Retina (tissue), 1 donor: Measurements from ENCODE around the gene ABI2.
A peak's percentile ranks its signal among the peaks of the same experiment; 100 is the strongest.
"Not testable (repeated sequence)": the region's sequence is repeated elsewhere in the genome, so short reads cannot be mapped to it uniquely, and the experiment has no call there.

Experiments used
- DNase-seq: peaks from one replicate; pipeline ENCODE4 v3.0.0-alpha.2; 2016

The ABI2 gene

DNA sequence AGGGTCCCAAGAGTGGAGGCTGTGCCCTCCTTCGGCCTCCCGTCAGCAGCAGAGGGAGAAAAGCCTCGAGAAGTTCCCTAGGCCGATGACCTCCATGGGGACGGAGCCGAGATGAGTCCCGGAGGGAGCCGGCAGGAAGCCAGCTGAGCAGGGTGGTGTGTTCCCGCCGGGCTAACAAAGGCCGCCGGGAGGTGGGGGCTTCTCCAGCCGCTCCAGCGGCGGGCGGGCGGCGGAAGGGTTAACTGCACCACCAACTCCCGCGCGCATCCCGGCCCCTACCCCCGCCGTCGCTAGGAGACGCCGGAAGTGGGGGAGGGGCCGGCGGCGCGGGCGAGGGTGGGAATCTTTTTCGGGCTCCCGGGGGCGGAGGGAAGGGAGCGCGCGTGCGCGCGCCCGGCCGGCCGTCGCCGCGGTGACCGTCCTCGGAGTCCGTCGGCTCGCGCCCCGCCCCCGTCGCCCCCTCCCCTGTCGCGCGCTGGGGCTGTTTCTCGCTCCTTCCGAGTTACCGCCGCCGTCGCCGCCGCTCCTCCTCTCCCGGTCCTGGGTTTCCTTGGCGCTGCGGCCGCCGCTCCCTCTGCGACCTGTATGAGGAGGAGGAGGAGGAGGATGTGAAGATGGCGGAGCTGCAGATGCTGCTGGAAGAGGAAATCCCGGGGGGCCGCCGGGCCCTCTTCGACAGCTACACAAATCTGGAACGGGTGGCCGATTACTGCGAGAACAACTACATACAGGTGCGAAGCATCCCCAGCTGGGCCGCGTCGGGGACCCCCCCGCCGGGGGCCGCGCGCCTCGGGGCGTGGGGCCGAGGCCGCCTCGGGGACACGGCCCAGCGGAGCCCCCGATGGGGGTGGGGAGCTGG is at the start of gene ABI2:
Gene ABI2, plus strand, starts transcription at position 494 of the 859 bp plus-strand sequence. Its CDS starts 121 bp downstream, at position 615.
- peak; percentile 97 for DNase-seq

DNA sequence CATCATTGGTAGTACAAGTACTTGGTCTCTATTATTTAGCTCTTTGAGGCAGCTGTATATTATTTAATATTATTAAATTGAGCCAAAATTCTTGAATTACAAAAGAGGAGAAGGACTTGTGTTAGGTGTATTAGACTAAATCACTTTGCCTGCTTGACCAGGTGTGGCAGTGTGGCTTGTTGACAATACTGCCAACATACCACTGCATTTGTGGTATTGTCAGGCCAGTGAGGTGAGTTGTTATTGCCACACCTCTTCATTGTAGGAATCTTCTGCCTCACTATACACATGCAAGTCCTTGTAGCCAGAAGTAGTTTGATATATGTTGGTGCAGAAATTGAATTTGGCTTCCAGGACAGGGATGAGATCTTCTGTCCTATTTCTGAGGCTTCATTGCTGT is 48.9 kb upstream of the ABI2 start:
- no peak for DNase-seq

DNA sequence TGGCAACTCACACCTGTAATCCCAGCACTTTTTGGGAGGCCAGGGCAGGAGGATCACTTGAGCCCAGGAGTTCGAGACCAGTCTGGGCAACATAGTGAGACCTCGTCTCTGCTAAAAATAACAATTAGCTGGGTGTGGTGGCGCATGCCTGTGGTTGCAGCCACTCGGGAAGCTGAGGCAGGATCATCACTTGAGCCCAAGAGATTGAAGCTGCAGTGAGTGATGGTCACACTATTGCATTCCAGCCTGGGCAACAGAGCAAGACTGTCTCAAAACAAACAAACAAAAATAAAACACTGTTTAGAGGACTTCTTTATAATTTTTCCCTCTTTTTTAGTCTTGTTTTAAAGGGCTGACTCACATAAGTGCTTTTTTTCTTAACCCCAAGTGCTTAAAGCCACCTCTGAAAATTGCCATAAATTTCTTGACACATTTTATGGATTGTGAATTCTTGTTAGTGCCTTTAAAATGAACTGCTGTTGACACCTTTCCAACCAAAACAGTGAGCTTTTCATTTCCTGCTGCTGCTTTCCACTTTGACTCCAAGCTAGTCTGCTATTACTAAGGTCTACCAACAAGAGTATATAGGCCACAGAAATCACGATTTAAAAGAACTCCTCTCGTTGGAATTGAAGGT is 47.6 kb upstream of the ABI2 start:
- DNase-seq, result no peak

DNA sequence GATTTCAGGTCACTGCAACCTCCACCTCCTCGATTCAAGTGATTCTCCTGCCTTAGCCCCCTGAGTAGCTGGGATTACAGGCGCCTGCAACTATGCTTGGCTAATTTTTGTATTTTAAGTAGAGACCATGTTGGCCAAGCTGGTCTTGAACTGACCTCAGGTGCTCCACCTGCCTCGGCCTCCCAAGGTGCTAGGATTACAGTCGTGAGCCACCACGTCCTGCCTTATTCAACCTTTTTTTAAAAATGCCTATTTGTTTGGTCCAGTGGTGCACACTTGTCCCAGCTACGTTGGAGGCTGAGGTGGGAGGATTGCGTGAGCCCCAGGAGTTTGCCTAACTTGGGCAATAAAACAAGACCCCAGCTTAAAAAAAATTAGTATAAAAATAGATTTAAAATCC is 46.1 kb upstream of the ABI2 start:
- no peak for DNase-seq

DNA sequence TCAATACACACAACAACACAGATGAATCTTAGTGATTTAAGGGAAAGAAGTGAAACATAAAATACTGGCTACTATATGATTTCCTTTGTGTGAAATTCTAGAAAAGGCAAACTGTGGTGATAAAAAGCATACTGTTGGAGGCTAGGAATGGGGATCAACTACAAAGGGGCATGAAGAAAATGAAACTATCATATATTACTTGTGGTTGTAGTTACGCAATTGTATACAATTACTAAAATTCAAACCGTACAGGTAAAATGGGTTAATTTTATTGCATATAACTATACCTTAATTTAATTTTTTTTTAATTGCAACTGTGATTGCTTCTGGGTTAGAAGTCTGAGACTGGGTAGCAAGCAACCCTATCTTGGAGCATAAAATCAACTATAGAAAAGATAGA is 41.7 kb upstream of the ABI2 start:
- no peak for DNase-seq

DNA sequence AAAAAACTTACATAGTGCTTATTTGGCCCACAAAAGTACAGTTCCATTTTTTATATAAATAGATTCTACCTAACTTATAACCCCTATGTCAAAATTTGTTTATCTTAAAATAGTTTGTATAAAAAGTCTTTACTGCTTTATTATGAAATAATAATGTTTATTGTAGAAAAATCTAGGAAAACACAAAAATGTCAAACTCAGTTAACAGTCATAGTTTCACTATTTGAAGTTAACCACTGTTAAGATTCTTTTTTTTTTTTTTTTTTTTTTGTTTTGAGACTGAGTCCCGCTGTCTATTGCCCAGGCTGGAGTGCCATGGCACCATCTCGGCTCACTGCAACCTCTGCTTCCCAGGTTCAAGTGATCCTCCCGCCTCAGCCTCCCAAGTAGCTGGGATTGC is 26.5 kb upstream of the ABI2 start:
- DNase-seq, result no peak

DNA sequence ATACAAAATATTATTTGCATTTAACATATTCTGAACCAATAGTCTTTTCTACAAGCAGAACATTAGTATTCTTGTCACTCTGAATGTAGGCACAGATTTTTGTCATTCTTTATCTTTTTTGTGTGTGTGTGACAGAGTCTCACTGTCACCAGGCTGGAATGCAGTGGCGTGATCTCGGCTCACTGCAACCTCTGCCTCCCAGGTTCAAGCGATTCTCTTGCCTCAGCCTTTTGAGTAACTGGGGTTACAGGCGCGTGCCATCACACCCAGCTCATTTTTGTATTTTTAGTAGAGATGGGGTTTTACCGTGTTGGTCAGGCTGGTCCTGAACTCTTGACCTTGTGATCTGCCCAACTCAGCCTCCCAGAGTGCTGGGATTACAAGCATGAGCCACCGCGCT is 25.6 kb upstream of the ABI2 start:
- DNase-seq, result not testable (repeated sequence)

DNA sequence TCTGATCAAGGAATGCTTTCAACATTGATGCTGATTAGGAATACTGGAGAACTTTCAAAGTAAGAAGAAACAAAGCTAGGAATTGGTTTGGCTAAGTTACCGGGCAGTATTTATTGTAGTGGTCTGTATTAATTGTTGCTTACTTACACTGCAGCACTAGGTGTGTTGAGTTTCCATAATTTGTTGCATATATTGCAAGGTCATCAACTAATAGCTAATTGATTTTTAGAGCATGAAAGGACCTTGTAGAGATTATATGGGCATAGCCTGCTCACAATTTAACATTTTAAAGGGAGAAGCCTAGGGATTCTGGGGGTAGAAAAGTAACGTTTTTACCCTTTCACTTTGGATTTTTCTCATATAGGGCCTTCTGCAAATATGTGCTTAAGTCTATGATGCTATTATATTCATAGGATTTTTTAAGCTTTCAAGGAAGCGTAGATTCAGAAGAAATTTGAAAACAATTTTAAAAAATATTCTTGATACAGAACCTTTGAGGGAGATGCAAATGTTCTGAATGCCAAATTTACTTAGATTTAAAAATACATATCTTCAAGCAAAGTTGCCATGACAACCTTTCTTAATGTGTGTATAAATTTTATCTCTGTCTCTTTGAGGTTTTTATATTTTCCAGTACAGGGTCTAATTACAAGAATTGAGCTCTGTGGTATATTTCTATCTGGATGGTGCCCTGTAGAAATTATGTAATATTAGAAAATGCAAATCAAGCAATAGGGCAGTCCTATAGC is 17.3 kb upstream of the ABI2 start:
- no peak for DNase-seq

DNA sequence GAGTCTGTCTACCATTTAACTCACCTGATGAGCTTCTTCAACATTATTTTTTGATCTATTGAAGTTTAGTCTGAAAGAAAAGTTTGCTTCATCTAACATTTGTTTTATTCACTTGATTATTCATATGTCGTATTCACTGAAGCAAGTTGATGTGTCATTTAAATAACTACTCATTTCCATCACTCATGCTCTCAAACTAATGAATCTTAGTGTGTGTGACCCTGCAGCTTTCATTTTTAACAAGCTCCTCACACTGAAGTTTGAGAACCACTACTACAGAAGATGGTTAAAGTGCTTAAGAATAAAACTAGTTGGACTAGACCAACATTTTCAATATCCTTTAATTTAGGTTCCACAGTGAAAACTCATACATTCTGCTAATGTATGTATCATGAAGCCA is 1.8 kb upstream of the ABI2 start:
- DNase-seq, result no peak

DNA sequence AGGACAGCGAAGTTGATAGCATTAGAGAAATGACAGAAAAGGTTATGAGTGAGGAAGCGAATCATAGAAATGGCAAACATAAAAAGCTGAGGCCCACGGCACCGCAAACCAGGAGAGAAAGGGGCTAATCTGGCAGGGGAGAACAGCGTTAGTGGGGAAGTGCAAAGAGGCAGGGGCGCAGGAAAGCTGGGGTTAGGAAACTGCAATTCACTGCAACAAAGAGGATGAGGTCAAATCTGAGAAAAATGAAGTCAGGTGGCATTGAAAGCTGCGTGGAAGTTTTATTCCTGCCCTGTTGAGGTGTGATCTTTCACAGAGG is 653 bp upstream of the ABI2 start:
- no peak for DNase-seq

DNA sequence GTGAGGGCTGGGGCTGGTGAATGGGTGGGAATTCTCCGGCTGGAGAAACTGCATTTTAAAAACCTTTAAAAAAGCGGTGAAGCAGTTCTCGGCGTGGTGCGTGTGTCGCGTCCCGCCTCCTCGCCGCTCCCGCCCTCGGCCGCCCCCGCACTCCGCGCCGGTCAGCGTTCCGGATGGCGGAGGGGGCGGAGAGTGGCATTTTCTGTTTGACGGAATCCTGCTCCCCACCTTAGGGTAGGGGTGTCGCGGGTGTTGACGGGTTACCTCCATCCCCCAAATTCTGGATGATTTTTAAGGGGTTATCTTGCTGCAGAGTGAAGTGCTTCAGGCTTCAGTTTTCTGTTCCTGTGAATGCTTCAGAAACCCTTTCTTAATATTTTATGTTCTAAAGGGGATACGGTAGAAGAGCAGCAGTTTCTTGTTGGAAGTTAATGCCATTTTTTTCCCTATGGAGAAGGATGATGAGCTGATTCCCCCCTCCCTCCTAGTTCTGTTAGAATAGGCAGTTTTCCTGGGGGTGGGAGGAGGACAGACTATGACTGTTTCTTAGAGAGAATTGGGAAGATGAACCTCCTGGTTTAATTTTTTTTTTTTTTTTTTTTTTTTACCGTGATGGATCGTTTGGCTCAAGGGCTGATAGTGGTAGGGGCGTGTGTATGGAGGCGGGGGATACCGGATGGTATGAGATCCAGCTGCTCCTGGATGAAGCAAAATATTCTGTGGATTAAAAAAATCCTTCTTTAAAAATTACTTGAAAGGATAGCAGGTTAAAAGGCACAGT is 756 bp downstream of the ABI2 start:
- peak; percentile 55 for DNase-seq

DNA sequence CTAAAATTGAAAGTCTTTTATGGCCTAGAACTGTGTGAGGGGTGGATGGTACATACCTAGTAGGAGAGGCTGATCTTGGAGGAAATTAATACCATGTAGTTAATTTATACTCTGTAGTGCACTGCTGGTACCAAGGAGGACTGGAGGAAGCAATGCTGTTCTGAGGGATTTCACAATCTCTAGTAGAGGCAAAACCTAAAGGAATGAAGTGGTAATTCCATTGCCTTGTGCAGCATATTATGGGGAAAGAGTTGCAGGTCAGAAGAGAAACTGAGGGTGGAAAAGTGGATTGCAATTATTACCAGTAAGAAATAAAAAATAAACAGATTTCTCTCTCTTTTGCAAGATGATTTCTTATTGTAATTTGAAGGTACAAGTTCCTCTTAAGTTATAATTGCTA is 2.2 kb downstream of the ABI2 start:
- DNase-seq, result no peak

DNA sequence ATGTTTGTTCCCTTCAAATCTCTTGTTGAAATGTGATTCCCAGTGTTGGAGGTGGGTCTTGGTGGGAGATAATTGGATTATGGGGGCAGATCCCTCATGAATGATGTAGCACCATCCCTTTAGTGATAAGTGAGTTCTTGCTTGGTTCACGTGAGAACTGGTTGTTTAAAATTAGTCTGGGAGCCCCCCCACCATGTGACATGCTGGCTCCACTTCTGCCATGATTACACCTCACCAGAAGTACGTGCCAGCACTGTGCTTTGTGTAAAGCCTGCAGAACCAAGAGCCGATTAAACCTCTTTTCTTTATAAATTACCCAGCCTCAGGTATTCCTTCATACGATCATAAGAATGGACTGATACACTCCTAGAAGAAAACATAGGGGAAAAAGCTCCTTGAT is 10.1 kb downstream of the ABI2 start:
- no peak for DNase-seq

DNA sequence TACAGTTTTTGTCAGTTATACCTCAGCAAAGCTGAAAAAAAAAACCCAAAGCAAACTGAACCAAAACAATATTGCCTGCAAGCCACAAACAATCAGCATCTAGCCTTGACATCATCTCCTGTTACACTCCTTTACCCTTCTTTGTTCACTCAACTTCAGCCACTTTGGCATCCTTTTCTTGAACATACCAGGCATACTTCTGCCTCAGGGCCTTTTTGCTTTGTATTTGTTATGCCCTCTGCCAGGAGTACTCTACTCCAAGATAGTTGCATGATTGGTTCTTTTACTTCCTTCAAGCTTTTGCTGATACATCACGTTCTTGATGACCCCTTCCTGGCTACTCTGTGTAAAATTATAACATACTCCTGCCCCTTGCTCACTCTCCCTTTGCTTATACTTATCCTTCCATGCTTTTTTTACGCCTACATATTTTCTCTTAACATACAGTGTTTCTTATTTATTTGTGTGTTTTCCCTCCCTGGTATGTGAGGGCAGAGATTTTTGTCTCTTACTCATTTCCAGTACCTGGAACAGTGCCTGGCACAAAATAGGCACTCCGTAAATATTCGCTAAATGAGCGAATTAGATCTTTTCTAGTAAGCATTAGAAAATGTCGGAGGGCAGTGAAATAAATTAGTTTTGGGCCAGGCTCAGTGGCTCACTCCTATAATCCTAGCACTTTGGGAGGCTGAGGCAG is 12.7 kb downstream of the ABI2 start:
- no peak for DNase-seq

DNA sequence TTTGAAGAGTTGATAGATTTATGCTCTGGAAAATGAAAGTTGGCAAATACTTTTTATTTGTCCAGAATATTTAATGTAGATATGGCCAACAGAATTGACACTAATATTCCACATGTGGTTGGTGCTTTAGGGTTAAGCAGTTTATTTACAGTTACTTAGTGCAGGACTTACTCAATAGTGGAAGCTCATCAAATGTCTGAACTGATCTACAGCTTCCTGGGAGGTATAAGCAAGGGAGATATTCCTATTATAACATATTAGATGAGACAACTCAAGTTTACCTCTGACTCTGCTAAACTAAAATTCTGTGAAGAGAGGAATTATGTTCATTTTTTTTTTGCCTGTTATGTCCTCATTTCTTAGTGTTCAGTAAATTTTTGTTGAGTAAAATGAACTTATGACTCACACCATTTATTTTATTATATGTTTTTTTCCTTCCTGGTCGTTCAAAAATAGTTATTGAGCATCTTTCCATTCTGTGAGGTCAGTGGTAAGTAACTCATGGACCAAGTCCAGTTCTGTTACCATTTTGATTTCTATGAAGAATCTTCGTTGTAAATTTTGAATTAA is 13.6 kb downstream of the ABI2 start:
- DNase-seq, result no peak

DNA sequence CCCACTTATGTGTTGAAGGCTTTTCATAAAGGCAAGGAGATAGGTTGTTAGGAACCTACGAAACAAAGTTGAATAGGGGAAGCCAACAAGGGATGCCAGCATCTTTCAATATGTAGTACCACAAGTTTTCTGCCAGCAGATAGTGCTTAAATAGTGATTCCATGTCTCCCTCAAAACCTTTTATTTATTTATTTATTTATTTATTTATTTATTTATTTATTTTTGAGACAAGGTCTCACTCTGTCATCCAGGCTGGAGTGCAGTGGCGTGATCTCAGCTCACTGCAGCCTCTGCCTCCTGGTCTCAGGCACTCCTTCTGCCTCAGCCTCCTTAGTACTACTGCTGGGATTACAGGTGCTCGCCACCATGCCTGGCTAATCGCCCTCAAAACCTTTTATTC is 14.2 kb downstream of the ABI2 start:
- DNase-seq, result not testable (repeated sequence)

DNA sequence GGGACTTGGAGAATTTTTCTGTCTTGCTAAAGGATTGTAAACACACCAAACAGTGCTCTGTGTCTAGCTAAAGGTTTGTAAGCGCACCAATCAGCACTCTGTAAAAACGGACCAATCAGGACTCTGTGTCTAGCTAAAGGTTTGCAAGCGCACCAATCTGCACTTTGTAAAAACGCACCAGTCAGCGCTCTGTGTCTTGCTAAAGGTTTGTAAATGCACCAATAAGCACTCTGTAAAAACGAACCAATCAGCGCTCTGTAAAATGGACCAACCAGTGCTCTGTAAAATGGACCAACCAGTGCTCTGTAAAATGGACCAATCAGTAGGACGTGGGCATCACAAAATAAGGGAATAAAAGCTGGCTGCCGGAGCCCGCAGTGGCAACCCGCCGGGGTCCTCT is 16.5 kb downstream of the ABI2 start:
- DNase-seq, result no peak

DNA sequence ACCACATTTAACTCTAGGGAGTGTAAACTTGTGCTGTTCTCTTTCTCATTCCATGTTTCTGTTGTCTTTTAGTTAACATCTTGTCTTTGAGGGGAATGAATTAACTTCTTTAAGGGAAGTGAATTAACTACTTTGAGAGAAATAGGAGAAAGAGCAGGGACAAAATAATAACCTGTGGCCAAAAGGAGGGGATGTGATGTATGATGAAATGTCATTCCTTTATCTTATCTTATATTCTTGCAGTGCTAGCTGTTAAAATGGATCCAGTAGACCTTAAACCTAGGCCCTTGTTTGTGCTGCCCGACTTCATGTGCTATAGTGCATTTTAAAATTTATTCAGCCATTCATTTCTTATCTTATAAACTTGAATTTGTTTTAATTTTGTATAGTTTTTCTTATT is 18.4 kb downstream of the ABI2 start:
- no peak for DNase-seq

DNA sequence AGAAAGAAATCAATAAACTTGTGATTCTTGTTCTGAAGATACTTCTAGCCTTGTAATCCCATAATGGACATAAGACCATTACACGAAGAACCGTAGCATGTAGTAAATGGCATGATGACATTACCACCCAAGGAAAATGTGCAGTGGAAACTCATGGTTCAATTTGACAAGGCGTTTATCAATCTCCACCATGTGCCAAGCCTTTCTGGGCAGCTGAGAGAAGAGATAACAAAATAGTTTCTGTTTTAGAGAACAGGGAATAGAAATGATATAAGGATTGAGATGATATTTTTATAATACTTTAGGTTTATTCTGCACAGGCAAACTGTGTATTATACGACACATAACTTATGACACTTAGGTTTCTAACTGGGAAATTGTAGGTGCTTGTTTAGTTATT is 19.2 kb downstream of the ABI2 start:
- DNase-seq, result no peak

DNA sequence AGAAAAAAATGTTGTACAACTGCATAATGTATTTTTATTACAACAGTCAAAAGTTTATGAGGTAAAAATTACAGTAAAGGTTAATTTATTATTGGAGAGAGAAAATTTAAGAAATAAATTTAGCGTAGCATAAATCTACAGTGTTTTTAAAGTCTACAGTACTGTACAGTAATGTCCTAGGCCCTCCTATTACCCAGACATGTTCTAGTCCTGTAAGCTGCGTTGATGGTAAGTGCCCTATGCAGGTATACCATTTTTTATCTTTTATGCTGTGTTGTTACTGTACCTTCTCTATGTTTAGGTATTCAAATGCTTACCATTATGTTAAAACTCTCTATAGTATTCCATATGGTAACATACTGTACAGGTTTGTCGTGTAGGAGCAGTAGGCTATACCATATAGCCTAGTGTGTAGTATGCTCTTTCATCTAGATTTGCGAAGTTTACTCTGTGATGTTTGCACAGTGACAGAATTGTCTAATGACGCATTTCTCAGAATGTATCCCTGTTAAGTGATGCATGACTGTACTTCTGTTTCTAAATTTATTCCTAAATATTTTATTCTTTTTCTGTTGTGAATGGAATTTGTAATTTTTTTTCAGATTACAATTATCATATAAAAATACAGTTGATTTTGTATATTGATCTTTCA is 24.5 kb downstream of the ABI2 start:
- DNase-seq, result no peak

DNA sequence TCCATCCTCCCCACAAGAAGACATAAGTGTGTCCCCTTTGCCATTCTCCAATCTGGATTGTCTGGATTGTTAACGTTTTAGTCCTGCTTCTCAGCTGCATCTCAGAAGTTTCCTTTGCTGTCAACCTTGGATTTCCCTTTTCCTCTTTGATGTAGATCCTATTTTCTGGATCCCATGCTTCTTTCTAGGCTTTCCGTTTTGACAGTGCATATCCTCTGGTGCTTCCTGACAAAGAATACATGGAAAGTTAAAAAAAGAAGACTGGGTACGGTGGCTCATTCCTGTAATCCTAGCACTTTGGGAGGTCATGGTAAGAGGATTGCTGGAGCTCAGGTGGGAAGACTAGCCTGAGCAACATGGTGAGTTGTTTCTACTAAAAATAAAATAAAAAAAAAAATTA is 26.8 kb downstream of the ABI2 start:
- DNase-seq, result no peak

DNA sequence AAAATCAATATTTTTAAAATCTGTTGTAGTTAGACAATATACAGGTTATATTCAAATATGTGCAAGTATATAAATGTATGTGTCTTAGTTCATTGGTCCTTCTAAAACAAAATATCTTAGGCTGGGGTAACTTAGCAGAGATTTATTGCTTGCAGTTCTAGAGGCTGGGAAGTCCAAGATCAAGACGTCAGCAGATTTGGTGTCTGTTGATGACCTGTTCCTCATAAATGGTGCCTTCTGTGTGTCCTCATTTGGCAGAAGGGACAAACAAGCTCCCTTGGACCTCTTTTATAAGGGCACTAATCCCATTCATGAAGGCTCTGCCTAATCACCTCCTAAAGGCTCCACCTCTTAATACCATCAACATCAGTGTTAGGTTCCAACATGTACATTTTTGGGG is 31.3 kb downstream of the ABI2 start:
- no peak for DNase-seq
